HG03196 (cell line): Measurements from ENCODE around the gene GLTP.
"Not testable (repeated sequence)": the region's sequence is repeated elsewhere in the genome, so short reads cannot be mapped to it uniquely, and the experiment has no call there.

Experiments
- ATAC-seq: cut with Tn5 transposase; IDR thresholded peaks from one replicate; pipeline ENCODE4 v1.9.1; 2021; ENCODE audit not compliant: unreplicated experiment

The GLTP gene

GRCh38 chr12:109880043-109880931 lies at the start of gene GLTP:
Gene GLTP, minus strand, starts transcription at chr12:109880541. Its CDS starts 167 bp downstream, at chr12:109880374.
- peak; percentile 86 for ATAC-seq

- not testable (repeated sequence) for ATAC-seq
Measured at GRCh38 chr12:109929326-109929725, 49.0 kb upstream of the GLTP start.

GRCh38 chr12:109928058-109928656 lies 47.8 kb upstream of the GLTP start:
- no peak for ATAC-seq

GRCh38 chr12:109927622-109928021 lies 47.3 kb upstream of the GLTP start:
- ATAC-seq = no peak

GRCh38 chr12:109926488-109927210 lies 46.3 kb upstream of the GLTP start:
- no peak for ATAC-seq

GRCh38 chr12:109926016-109926415 lies 45.7 kb upstream of the GLTP start:
- ATAC-seq = no peak

- ATAC-seq = no peak
Measured at GRCh38 chr12:109925185-109925840, 45.0 kb upstream of the GLTP start.

- no peak for ATAC-seq
Measured at GRCh38 chr12:109923481-109924245, 43.3 kb upstream of the GLTP start.

- ATAC-seq = no peak
Measured at GRCh38 chr12:109923038-109923437, 42.7 kb upstream of the GLTP start.

- ATAC-seq = no peak
Measured at GRCh38 chr12:109921982-109922381, 41.6 kb upstream of the GLTP start.

GRCh38 chr12:109920261-109920780 lies 40.0 kb upstream of the GLTP start:
- no peak for ATAC-seq

- ATAC-seq = no peak
Measured at GRCh38 chr12:109919456-109919855, 39.1 kb upstream of the GLTP start.

- ATAC-seq = no peak
Measured at GRCh38 chr12:109916045-109916444, 35.7 kb upstream of the GLTP start.

GRCh38 chr12:109915171-109916040 lies 35.1 kb upstream of the GLTP start:
- no peak for ATAC-seq

- ATAC-seq = no peak
Measured at GRCh38 chr12:109914461-109914860, 34.1 kb upstream of the GLTP start.

GRCh38 chr12:109912855-109913321 lies 32.5 kb upstream of the GLTP start:
- ATAC-seq = no peak

- ATAC-seq = no peak
Measured at GRCh38 chr12:109910969-109911348, 30.6 kb upstream of the GLTP start.

- ATAC-seq = no peak
Measured at GRCh38 chr12:109910254-109910968, 30.1 kb upstream of the GLTP start.
